Measurements from ENCODE around the gene ACAD9. TPM values are rescaled to one million over a fixed set of nuclear protein-coding genes. Genes with fewer than 3 reads are reported as not detected.

ACAD9 gene
- total and polyA plus RNA-seq, 2 of the 13 experiments (the other 11 are each of a cell fraction or from before 2014, with no cell fraction given), result 15.3 to 38.2 TPM

- H3K27ac ChIP-seq (ENCODE audit: extremely low read length, insufficient read depth, low read length), result no peak overlapping the region
- no peak overlapping the region for H3K4me3 ChIP-seq (replicated peaks in 1 of 3; ENCODE audit: insufficient read depth in 1 of 3, low read depth in 2 of 3, low read length in 3 of 3)
- no peaks in the 10 kb centered on the region for H4K20me1 ChIP-seq (ENCODE audit: insufficient read depth, low read length)
- H3K4me2 ChIP-seq (ENCODE audit: low read depth, low read length), result no peak overlapping the region
- H2AFZ ChIP-seq (ENCODE audit: low read length), result no peak overlapping the region
- in situ Hi-C loops (cut with HindIII; ENCODE audit: extremely low pct_ligation_motif_present, low pct_unique_long_range_greater_than_20kb) (no loop called here), intact Hi-C loops (cut with micrococcal nuclease; ENCODE audit: unreplicated experiment) (no loop called here)
- TF ChIP-seq IKZF5 (CRISPR knock-in tag; IDR thresholded peaks at IDR 0.05) (no peak), ZNF280D (CRISPR knock-in tag; IDR thresholded peaks at IDR 0.05) (peak; percentile 97), CBX5 (CRISPR knock-in tag; IDR thresholded peaks at IDR 0.05; ENCODE audit: borderline replicate concordance) (peak; percentile 79), SETDB1 (CRISPR knock-in tag; IDR thresholded peaks at IDR 0.05; ENCODE audit: borderline replicate concordance) (peak; percentile 98), ZNF280B (CRISPR knock-in tag; IDR thresholded peaks at IDR 0.05; ENCODE audit: borderline replicate concordance) (peak; percentile 88), NR2C2 (CRISPR knock-in tag; IDR thresholded peaks at IDR 0.05; ENCODE audit: borderline replicate concordance) (no peak), XRCC5 (optimal IDR thresholded peaks at IDR 0.05; ENCODE audit: low read length) (peak; percentile 55), EP300 (IDR thresholded peaks at IDR 0.05; ENCODE audit: low read depth in 2 of 2, low read length in 2 of 2) (0 out of 4 replicates have a peak, but pooled peaks of 1 of the 2 experiments have one; percentile 5), EP300 (CRISPR knock-in tag; IDR thresholded peaks at IDR 0.05; ENCODE audit: borderline replicate concordance) (no peak)
- 32% methylated on average over 6 of the region's 6 CpGs for WGBS (ENCODE audit: low lambda C conversion rate)
- H3K4me1 ChIP-seq (ENCODE audit: insufficient read depth, low read length), result 0 out of 2 replicates have a peak, but pooled peaks cover 3% of the 10 kb centered on the region
- no peaks in the 10 kb centered on the region for H3K36me3 ChIP-seq (replicated peaks in 1 of 2; ENCODE audit: control insufficient read depth in 1 of 2, insufficient read depth in 2 of 2, low read length in 2 of 2)
- BruUV-seq (replicated peaks), result no TSS peak
- no peak for ATAC-seq
- H3K9me3 ChIP-seq (ENCODE audit: low read length), result peaks cover 47% of the 10 kb centered on the region
- no peaks in the 10 kb centered on the region for H3K79me2 ChIP-seq (ENCODE audit: insufficient read depth, low read length)
- no peak for DNase-seq (ENCODE audit: low spot score)
- no peak overlapping the region for H3K9ac ChIP-seq (ENCODE audit: insufficient read depth, low read depth, low read length)
- ChIA-PET POLR2A (no interaction called here), CTCF (ENCODE audit: low intra/inter-chr PET ratio, low total read pairs) (no interaction called here)
- H3K27me3 ChIP-seq (ENCODE audit: control insufficient read depth in 1 of 2, insufficient read depth in 2 of 2, low read length in 2 of 2), result peaks cover 0 to 1% of the 10 kb centered on the region in 2 experiments; a peak in 1 of 5 replicates
- no peak for FAIRE-seq
Measured at GRCh38 chr3:128859630-128860029, 19.8 kb upstream of the ACAD9 start.

Data from HepG2 (cell line).